Hepatocyte (in vitro differentiated cells): ENCODE data around the gene GPR89B. TPM values are rescaled to one million over a fixed set of nuclear protein-coding genes. Genes with fewer than 3 reads are reported as not detected.
"Not testable (repeated sequence)": the region's sequence is repeated elsewhere in the genome, so short reads cannot be mapped to it uniquely, and the experiment has no call there.

ENCODE experiments used
- DNase-seq: peaks from one replicate; pipeline ENCODE4 v3.0.0-alpha.2; 2016; ENCODE audit warnings: low spot score
- H2AFZ ChIP-seq: fragments of 200-600 bp; sonication (generic); 2 replicates; pipeline ENCODE4 v1.6.0; 2016; ENCODE audit warnings: antibody characterized with exemption, mild to moderate bottlenecking
- H3K27ac ChIP-seq: fragments of 200-600 bp; sonication (generic); 2 replicates; pipeline ENCODE4 v1.5.1; 2016; ENCODE audit warnings: mild to moderate bottlenecking
- H3K27me3 ChIP-seq: fragments of 200-600 bp; sonication (generic); 2 replicates; pipeline ENCODE4 v1.6.1; 2016
- H3K36me3 ChIP-seq: fragments of 200-600 bp; sonication (generic); replicated peaks from 2 replicates; pipeline ENCODE4 v1.5.1; 2016; ENCODE audit warnings: low read depth; ENCODE audit not compliant: insufficient read depth
- H3K4me1 ChIP-seq: fragments of 200-600 bp; sonication (generic); 2 replicates; pipeline ENCODE4 v1.5.1; 2016; ENCODE audit warnings: mild to moderate bottlenecking, moderate library complexity; ENCODE audit not compliant: insufficient read depth
- H3K4me2 ChIP-seq: fragments of 200-600 bp; sonication (generic); 2 replicates; pipeline ENCODE4 v1.6.0; 2016
- H3K4me3 ChIP-seq: fragments of 200-600 bp; sonication (generic); 2 replicates; pipeline ENCODE4 v1.5.1; 2016; ENCODE audit warnings: mild to moderate bottlenecking
- H3K79me2 ChIP-seq: fragments of 200-600 bp; sonication (generic); 2 replicates; pipeline ENCODE4 v1.6.0; 2017; ENCODE audit warnings: mild to moderate bottlenecking
- H3K9me2 ChIP-seq: fragments of 200-600 bp; sonication (generic); replicated peaks from 2 replicates; pipeline ENCODE4 v1.6.0; 2017; ENCODE audit warnings: mild to moderate bottlenecking; ENCODE audit not compliant: insufficient read depth
- H3K9me3 ChIP-seq: fragments of 200-600 bp; sonication (generic); 2 replicates; pipeline ENCODE4 v1.5.1; 2016; ENCODE audit warnings: low read depth, mild to moderate bottlenecking
- H4K20me1 ChIP-seq: fragments of 200-600 bp; sonication (generic); 2 replicates; pipeline ENCODE4 v1.6.0; 2016; ENCODE audit warnings: mild to moderate bottlenecking; ENCODE audit not compliant: insufficient read depth, poor library complexity, severe bottlenecking
- EZH2 ChIP-seq: fragments of 200-600 bp; sonication (generic); IDR thresholded peaks from 2 replicates; pipeline ENCODE4 v1.6.1; 2016; ENCODE audit warnings: antibody characterized with exemption, mild to moderate bottlenecking, borderline replicate concordance
- EZH2phosphoT487 ChIP-seq: fragments of 200-600 bp; sonication (generic); IDR thresholded peaks from one replicate; pipeline ENCODE4 v1.6.1; 2018; ENCODE audit warnings: antibody characterized with exemption, mild to moderate bottlenecking, low read depth, moderate library complexity; ENCODE audit not compliant: unreplicated experiment, severe bottlenecking
- WGBS: methylation state at CpG from one replicate; pipeline ENCODE4 v1.1.6; 2016; ENCODE audit warnings: low lambda C conversion rate; ENCODE audit errors: missing lambda C conversion rate; 5-methylcytosine and 5-hydroxymethylcytosine counted together
- polyA plus RNA-seq: library from polyadenylated mRNA; unstranded; fragments of >200 nt; fragmentation: Nextera tagmentation; extraction: Ambion mirVana; gene quantifications from 2 replicates; pipeline ENCODE4 v1.2.1, GENCODE V29; 2016
- total RNA-seq: library from RNA; depleted of rRNA; stranded (reverse); fragments of >200 nt; gene quantifications from 2 replicates; pipeline ENCODE4 v1.2.3, GENCODE V29; 2014
- TF ChIP-seq, protein P1 (sequence below): fragments of 200-600 bp; sonication (generic); IDR thresholded peaks from 2 replicates; pipeline ENCODE4 v1.5.1; 2016; ENCODE audit warnings: antibody characterized with exemption, mild to moderate bottlenecking; ENCODE audit not compliant: poor library complexity

Gene GPR89B
- 27.1 and 32.4 TPM in 2 replicates for total RNA-seq
- polyA plus RNA-seq, result 16.3 and 25.8 TPM in 2 replicates

DNA sequence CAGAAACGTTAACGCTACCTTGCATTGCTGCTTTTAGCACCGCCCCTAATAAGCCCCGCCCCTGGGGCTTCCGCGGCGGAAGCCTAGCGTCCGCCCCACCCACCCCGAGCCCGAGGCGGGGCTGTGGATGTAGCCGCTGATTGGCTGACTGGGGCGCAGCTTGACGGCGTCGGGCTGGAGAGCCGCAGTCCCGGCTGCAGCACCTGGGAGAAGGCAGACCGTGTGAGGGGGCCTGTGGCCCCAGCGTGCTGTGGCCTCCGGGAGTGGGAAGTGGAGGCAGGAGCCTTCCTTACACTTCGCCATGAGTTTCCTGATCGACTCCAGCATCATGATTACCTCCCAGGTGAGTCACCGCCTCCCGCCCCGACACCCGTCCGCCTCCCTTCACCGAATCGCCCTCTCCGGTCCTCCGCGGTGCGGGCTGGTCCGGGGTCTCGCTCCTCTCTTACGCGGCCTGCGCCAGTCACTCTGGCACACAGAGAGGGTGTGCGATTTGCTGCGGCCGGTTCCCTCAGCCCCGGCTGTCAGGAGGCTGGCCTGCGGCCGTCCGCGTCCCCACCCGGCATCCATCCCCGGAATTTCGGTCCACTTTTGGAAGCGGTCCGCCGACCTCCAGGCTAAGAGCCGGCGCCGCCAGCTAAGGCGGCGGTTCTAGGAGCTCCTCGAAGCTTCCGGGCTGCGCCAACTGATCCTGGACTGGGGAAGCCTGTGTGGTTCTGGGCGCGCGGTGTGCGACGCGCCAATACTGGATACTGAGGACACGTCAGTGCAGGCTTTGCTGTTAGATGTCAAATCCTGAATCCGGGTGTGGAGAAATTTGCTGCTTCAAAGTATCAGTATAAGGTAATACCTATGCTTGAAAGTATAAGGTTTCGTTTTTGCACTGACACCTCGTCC lies at the start of gene GPR89B:
TSS of gene GPR89B (plus strand) at position 185 of the 897 bp plus-strand sequence. CDS start at position 302, 117 bp downstream.
- Histone ChIP-seq H2AFZ (peak within 1 kb of the TSS; percentile 98), H3K4me3 (peak within 1 kb of the TSS; percentile 93), H3K4me2 (peak within 1 kb of the TSS; percentile 81), H3K79me2 (peaks cover 24% of the 10 kb centered on the region), H3K27ac (peak within 1 kb of the TSS; percentile 97)
- not testable (repeated sequence) for H3K27me3 ChIP-seq, H3K9me3 ChIP-seq, H3K4me1 ChIP-seq, H4K20me1 ChIP-seq, H3K9me2 ChIP-seq, H3K36me3 ChIP-seq
- DNase-seq, result peak; percentile 94
- under 1% methylated on average over 45 of the region's 72 CpGs for WGBS

DNA sequence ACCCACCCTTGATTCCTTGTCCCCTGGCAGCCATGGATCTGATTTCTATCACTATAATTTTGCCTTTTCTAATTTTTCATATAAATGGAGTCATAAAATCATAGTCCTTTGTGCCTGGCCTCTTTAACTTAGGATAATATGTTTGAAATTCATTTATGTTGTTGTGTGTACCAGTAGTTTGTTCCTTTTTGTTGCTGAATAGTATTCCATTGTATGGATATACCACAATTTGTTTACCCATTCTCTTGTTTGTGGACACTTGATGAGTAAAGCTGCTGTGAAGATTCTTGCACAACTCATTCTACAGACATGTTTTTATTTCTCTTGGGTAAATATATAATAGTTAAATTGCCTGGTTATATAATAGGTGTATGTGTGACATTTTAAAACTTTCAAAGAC lies 48.3 kb upstream of the GPR89B start:
- no peaks in the 10 kb centered on the region for H3K79me2 ChIP-seq
- H3K4me1 ChIP-seq, result no peaks in the 10 kb centered on the region
- H3K9me3 ChIP-seq, result no peaks in the 10 kb centered on the region
- no peaks in the 10 kb centered on the region for H4K20me1 ChIP-seq
- no peak for DNase-seq
- H3K4me2 ChIP-seq, result no peak overlapping the region
- no peak overlapping the region for H2AFZ ChIP-seq
- H3K36me3 ChIP-seq, result no peaks in the 10 kb centered on the region
- TF ChIP-seq, protein P1, sequence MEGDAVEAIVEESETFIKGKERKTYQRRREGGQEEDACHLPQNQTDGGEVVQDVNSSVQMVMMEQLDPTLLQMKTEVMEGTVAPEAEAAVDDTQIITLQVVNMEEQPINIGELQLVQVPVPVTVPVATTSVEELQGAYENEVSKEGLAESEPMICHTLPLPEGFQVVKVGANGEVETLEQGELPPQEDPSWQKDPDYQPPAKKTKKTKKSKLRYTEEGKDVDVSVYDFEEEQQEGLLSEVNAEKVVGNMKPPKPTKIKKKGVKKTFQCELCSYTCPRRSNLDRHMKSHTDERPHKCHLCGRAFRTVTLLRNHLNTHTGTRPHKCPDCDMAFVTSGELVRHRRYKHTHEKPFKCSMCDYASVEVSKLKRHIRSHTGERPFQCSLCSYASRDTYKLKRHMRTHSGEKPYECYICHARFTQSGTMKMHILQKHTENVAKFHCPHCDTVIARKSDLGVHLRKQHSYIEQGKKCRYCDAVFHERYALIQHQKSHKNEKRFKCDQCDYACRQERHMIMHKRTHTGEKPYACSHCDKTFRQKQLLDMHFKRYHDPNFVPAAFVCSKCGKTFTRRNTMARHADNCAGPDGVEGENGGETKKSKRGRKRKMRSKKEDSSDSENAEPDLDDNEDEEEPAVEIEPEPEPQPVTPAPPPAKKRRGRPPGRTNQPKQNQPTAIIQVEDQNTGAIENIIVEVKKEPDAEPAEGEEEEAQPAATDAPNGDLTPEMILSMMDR, result no peak
- TF ChIP-seq EZH2phosphoT487, result no peak
- no peak for TF ChIP-seq EZH2
- no peak overlapping the region for H3K4me3 ChIP-seq
- no peaks in the 10 kb centered on the region for H3K27me3 ChIP-seq
- no peaks in the 10 kb centered on the region for H3K9me2 ChIP-seq
- no peak overlapping the region for H3K27ac ChIP-seq

DNA sequence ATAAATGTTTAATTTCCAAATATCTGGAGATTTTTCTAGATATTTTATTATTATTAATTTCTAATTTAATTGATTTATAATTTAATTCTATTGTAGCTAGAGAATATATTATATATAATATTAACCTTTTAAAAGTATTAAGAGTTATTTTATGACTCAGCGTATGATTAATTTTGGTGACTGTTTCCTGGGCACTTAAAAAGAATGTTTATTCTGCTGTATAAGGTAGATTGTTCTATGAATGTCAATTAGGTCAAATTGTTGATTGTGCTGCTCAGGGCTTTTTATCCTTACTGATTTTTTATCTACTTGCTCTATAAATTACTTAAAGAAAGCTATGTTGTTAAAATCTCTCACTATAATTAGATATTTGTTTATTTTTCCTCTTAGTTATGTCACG lies 45.7 kb upstream of the GPR89B start:
- no peak overlapping the region for H2AFZ ChIP-seq
- H3K36me3 ChIP-seq, result no peaks in the 10 kb centered on the region
- no peaks in the 10 kb centered on the region for H3K79me2 ChIP-seq
- 85% methylated on average over 2 of the region's 2 CpGs for WGBS
- TF ChIP-seq, protein P1, result no peak
- TF ChIP-seq EZH2 (no peak), EZH2phosphoT487 (no peak)
- H3K9me2 ChIP-seq, result no peaks in the 10 kb centered on the region
- no peak overlapping the region for H3K27ac ChIP-seq
- H3K4me3 ChIP-seq, result no peak overlapping the region
- H3K4me2 ChIP-seq, result no peak overlapping the region
- no peaks in the 10 kb centered on the region for H3K27me3 ChIP-seq
- no peaks in the 10 kb centered on the region for H3K4me1 ChIP-seq
- DNase-seq, result no peak
- H4K20me1 ChIP-seq, result no peaks in the 10 kb centered on the region
- no peaks in the 10 kb centered on the region for H3K9me3 ChIP-seq

DNA sequence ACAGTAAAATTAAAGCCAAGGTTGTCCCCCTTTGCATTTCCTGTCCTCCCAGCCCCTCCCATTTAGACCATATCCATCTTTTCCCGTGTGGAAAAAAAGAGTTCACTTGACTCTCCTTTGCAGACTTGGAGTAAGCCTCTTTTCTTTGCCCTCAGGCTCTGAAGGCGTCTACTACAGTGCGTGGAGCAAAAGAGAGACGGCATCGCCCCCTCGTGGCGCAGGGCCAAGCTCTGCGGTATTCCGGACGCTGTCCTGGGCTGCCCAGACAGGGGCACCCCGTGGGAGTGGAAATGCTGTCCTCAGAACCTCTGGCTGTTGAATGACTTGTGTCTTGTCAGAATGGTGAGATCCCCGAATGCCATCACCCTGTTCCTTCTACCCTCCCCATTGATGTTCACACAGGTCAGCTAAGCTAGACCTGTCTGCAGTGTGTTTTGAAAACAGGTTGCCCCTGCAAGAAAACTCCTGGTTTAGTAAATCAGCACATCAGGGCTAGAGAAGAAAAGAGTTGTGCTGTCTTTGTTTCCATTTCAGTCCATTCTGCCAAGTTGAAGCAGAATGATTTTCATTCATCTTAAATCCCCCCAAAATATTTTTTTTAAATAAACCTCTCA lies 37.9 kb upstream of the GPR89B start:
- no peaks in the 10 kb centered on the region for H3K9me3 ChIP-seq
- no peaks in the 10 kb centered on the region for H3K9me2 ChIP-seq
- no peaks in the 10 kb centered on the region for H3K27me3 ChIP-seq
- no peak overlapping the region for H2AFZ ChIP-seq
- TF ChIP-seq EZH2phosphoT487, result no peak
- TF ChIP-seq, protein P1, result peak; percentile 91
- DNase-seq, result peak; percentile 93
- no peaks in the 10 kb centered on the region for H3K79me2 ChIP-seq
- no peak overlapping the region for H3K27ac ChIP-seq
- peaks cover 7% of the 10 kb centered on the region for H3K4me1 ChIP-seq
- no peaks in the 10 kb centered on the region for H3K36me3 ChIP-seq
- H3K4me3 ChIP-seq, result no peak overlapping the region
- WGBS, result 3% methylated on average over 12 of the region's 12 CpGs
- H4K20me1 ChIP-seq, result no peaks in the 10 kb centered on the region
- H3K4me2 ChIP-seq, result no peak overlapping the region
